HG02571 (cell line): ENCODE data around the gene EFCAB9.

ENCODE experiments used
- ATAC-seq: cut with Tn5 transposase; IDR thresholded peaks from one replicate; pipeline ENCODE4 v1.9.1; 2021; ENCODE audit warnings: mild to moderate bottlenecking, moderate library complexity; ENCODE audit not compliant: unreplicated experiment

Gene EFCAB9

GRCh38 chr5:172165465-172165864, 28.5 kb upstream of the EFCAB9 start:
- no peak for ATAC-seq

DNA sequence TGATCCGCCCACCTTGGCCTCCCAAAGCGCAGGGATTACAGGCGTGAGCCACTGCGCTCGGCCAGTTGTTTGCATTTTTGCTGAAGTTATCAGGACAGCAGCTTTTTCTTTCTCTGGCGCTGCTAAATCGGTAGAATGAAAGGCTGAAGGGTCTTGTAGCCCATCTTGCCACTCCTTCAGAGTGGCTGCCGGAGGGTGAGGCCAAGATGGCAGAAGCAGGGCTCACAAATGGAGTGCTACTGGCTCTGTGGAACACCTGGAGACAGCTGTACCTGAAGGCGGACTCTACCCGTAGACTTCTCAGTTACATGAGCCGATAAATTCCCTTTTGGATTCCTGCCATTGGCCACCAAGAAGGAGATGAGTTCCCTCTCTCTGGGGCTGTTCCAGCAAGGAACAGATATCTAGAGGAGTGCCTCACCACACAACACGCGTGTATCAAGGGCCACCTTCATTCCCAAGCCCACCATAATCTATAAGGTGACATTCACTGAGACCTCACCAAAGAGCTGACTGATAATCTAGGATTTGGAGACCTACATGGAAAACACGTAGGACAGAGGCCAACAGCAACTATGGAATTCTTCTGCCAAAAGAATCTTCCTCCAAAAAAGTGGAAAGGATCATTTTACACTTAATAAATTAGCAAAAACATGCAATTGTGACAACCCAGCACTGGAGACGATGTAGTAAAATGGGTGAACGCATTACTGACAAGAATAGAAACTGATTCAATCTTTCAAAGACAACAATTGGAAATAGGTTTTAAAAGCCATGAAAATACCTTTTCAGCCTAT, 27.7 kb upstream of the EFCAB9 start:
- no peak for ATAC-seq

DNA sequence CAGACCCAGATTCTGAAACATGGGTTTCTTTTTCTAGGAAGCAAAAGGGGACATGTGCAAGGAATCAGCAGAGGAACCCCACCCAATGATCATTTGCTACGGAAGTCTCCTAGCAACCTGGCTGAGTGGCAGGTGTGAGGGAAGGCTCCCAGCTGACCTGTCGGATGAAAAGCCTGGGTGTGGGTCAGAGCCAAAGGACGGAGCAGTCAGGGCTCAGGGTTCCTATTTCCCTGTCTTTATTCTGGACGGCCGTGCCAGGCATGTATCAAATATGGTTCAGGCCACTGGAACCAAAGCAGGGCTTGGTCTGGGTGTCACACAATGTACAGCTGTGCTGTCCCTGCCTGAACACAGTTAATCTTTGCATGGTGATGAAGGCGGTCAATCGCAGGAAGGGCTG, 26.1 kb upstream of the EFCAB9 start:
- no peak for ATAC-seq

GRCh38 chr5:172168311-172168710, 25.7 kb upstream of the EFCAB9 start:
- no peak for ATAC-seq

GRCh38 chr5:172169216-172169615, 24.8 kb upstream of the EFCAB9 start:
- ATAC-seq = no peak

GRCh38 chr5:172170251-172170701, 23.7 kb upstream of the EFCAB9 start:
- no peak for ATAC-seq

DNA sequence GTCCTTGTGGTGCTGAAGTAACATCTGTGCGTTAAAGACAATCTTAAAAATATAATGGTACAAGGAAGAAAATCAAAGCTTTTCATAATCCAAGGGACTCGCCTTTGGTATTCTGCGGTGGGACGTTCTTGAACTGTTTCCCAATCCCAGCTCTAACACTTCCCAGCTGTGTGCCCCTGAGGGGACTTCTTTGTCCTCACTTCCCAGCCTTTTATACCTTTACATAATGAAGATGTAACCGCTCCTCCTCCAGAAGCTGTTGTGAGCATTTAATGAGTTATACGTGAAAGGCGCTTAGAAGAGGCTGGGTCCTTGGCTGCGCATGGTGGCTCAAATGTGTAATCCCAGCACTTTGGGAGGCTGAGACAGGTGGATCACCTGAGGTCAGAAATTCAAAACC, 22.9 kb upstream of the EFCAB9 start:
- ATAC-seq = no peak

DNA sequence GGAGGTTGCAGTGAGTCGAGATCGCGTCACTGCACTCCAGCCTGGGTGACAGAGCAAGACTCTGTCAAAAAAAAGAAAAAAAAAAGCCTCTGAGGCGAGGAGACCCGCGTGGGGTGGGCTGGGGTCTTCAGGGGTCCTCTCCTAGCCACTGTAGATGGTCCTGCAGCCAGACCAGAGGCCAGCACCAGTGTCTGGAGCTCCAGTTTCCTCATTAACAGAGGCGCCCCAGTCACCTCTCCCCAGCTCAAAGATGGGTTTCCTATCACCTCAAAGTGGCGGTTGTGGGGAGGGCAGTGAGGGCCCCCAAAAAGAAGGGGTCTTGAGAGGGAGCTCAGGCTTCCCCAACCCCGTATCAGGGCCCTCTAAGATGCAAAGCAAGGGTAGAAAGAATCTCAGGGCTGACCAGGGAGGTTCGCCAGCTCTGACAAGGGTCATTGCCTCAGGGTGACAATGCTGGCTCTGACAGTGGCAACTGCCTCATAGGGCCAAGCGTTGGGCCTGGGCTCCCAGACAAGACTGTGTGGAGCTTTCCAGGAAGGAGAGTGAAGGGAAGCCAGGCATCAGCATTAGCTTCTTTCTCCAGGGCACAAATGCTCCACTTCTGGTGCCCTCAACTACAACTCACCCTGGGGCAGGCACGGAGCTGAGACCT, 20.9 kb upstream of the EFCAB9 start:
- ATAC-seq = no peak

- ATAC-seq = no peak
Observed at GRCh38 chr5:172173564-172174153, 20.3 kb upstream of the EFCAB9 start.

DNA sequence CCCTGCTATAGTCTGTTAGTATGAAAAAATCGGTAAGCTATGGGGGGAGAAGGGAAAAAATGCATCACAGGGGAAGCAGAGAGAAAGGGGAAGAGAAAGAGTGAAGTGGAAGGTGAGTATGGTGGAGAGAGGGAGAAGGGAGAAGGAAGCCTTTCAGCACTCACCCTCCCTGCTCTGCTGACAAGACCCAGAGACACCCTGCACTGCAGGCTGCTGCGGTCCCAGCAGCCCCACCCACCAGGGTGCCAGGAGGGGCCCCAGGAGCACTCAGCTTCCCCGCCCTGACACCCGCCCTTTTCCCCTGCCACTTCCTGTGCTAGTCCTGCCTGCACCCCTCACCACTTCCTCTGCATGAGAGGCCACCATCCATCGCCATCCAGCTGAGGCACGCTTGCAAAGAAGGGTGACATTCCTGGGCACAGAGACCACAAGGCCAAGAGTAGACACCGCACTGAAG, 18.7 kb upstream of the EFCAB9 start:
- peak; percentile 48 for ATAC-seq

DNA sequence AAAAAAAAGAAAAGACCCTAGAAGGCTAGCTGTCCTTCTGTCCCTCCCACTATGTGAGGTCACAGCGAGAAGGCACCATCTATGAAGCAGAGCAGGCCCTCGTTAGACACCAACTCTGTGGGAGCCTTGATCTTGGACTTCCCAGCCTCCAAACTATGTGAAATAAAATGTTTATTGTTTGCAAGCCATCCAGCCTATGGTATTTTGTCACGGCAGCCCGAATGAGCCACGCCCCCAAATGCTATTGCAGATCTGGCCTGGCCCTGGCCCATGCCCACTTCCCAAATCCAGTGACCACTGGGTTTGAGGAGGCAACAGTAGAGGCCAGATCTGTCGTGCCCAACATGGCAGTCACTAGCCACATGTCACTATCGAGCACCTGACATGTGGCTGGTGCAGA, 16.8 kb upstream of the EFCAB9 start:
- ATAC-seq = no peak

- no peak for ATAC-seq
Observed at GRCh38 chr5:172178301-172178987, 15.5 kb upstream of the EFCAB9 start.

GRCh38 chr5:172178991-172179989, 14.7 kb upstream of the EFCAB9 start:
- ATAC-seq = peak; percentile 35

DNA sequence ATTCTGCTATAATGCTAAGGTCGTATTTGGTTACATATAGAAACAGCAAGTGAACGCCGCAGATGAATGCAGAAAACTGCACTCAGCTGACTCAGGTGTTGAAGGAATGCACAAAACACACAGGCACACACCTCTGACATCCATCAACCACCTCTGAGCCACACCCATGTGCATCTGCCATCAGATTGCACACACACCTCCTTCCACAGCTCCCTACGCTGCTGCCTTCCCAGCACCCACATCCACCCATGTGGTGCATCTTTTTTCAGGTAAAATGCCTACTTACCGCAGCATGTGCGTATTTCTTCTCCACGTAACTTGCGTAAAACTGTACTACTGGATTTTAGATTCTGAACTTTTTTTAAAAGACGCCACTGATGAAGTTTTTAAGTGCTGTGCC, 13.0 kb upstream of the EFCAB9 start:
- ATAC-seq = no peak

DNA sequence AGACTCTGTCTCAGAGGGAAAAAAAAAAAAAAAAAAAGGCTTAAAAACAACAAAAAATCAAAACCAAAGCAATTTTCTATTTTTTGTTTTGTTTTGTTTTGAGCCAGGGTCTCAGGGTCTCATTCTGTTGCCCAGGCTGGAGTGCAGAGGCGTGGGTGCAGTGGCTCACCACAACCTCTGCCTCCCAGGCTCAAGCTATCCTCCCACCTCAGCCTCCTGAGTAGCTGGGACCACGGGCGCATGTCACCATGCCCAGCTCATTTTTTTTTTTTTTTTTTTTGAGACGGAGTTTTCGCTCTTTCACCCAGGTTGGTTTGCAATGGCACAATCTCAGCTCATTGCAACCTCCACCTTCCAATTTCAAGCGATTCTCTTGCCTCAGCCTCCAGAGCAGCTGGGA, 11.7 kb upstream of the EFCAB9 start:
- no peak for ATAC-seq

GRCh38 chr5:172183881-172184280, 10.1 kb upstream of the EFCAB9 start:
- no peak for ATAC-seq

DNA sequence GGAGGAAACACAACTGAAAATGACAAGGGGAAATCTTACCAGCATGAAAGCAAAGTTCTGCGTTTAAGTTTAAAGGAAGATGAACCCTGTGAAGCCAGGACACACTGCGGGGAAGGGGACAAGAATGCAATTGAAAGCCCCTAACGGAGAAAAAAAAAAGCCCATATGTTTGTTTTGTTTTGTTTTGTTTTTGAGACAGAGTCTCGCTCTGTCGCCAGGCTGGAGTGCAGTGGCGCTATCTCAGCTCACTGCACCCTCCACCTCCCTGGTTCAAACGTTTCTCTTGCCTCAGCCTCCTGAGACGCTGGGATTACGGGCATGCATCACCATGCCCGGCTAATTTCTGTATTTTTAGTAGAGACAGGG, 8.9 kb upstream of the EFCAB9 start:
- ATAC-seq = no peak

DNA sequence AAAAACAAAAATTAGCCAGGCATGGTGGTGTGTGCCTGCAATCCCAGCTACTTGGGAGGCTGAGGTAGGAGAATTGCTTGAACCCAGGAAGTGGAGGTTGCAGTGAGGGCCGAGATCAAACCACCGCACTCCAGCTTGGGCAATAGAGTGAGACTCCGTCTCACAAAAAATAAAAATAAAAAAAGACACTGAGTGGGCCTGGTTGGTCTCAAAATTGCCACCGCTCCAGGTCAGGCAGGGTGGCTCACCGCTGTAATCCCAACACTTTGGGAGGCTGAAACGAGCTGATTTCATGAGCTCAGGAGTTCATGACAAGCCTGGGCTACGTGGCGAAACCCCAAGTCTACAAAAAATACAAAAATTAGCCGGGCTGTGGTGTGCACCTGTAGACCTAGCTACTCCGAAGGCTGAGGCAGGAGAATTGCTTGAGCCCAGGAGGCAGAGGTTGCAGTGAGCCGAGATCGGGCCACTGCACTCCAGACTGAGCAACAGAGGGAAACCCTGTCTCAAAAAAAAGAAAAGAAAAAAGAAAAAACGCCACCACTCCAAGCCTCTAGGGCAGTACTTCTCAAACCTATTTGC, 7.8 kb upstream of the EFCAB9 start:
- ATAC-seq = no peak

- peak; percentile 24 for ATAC-seq
Observed at GRCh38 chr5:172187118-172188032, 6.6 kb upstream of the EFCAB9 start.
